Upper lobe of left lung (tissue), 4 donors: ENCODE measurements around the gene JARID2.

Source experiments
- EP300 ChIP-seq, 4 donors: sonication (generic); formaldehyde crosslinking; IDR thresholded peaks; one replicate each; pipeline ENCODE4 v1.5.1; 2017; ENCODE audit warnings: antibody characterized with exemption in 4 of 4, control low read depth in 2 of 4
- POLR2A ChIP-seq, 4 donors: fragments of 450-650 bp; IDR thresholded peaks; one replicate each; pipeline ENCODE4 v1.5.1; 2016 to 2017; ENCODE audit warnings: antibody characterized with exemption in 4 of 4, mild to moderate bottlenecking in 2 of 4
- POLR2AphosphoS5 ChIP-seq, 2 donors: sonication (generic); formaldehyde crosslinking; IDR thresholded peaks; one replicate each; pipeline ENCODE4 v1.5.1; 2017; ENCODE audit warnings: antibody characterized with exemption in 2 of 2
- TF ChIP-seq, protein P1 (sequence below), 6 experiments: fragments of 450-650 bp in 4 of 6; fragments of 200-600 bp in 2 of 6; sonication (generic) in 2 of 6; IDR thresholded peaks; one replicate each; pipeline ENCODE4 v1.5.1; 2016 to 2019; ENCODE audit warnings: antibody characterized with exemption in 6 of 6

DNA sequence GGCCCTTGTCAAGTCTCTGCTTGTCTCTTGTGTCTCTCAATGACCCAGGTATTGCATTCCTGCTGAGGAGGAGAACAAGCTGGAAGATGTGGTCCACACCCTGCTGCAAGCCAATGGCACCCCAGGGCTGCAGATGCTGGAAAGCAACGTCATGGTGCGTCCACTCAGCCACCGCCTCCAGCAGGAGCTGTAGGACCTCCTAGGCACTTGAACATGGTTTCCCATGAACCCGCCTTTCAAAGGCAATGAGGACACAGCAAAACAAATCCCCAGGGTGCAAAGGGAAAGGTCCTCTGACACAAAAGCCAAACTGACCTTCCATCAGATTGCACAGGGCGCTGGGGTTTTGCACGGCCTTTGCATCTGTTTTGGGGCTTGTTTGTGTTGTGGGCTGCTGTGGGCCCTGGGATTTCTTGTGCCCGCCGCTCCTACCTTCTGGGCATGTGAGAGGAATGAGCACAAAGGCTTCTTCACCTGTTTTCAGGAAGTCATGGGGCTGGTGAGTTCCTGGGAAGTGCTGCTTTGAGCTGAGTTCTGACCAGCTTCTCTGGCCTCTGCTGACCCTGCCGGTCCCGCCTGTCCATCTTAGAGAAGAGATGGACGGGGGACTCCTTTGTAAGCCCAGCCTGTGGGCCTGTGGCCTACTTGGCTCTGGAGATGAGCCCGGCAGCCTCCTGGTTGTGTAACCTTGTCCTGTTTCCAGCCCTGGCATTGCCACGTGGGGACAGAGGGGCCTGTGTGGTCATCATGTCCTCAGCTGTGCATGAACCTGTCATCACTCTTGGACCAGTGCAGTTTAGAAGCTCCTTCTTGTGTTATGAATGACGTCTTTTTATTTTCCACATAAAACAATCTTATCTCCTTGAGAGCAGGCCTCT lies 265.6 kb downstream of the JARID2 start:
- TF ChIP-seq, protein P1, sequence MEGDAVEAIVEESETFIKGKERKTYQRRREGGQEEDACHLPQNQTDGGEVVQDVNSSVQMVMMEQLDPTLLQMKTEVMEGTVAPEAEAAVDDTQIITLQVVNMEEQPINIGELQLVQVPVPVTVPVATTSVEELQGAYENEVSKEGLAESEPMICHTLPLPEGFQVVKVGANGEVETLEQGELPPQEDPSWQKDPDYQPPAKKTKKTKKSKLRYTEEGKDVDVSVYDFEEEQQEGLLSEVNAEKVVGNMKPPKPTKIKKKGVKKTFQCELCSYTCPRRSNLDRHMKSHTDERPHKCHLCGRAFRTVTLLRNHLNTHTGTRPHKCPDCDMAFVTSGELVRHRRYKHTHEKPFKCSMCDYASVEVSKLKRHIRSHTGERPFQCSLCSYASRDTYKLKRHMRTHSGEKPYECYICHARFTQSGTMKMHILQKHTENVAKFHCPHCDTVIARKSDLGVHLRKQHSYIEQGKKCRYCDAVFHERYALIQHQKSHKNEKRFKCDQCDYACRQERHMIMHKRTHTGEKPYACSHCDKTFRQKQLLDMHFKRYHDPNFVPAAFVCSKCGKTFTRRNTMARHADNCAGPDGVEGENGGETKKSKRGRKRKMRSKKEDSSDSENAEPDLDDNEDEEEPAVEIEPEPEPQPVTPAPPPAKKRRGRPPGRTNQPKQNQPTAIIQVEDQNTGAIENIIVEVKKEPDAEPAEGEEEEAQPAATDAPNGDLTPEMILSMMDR (IDR thresholded peaks at IDR 0.05) = no peak
- TF ChIP-seq POLR2A (IDR thresholded peaks at IDR 0.05) (no peak), EP300 (IDR thresholded peaks at IDR 0.05) (no peak), POLR2AphosphoS5 (IDR thresholded peaks at IDR 0.05) (no peak)
